GM21360 (cell line): Measurements from ENCODE around the gene FNDC10.
"Not testable (repeated sequence)": the region's sequence is repeated elsewhere in the genome, so short reads cannot be mapped to it uniquely, and the experiment has no call there.

ENCODE experiments used
- ATAC-seq: cut with Tn5 transposase; IDR thresholded peaks from one replicate; pipeline ENCODE4 v1.9.1; 2021; ENCODE audit warnings: mild to moderate bottlenecking, moderate library complexity; ENCODE audit not compliant: unreplicated experiment

Gene FNDC10

DNA sequence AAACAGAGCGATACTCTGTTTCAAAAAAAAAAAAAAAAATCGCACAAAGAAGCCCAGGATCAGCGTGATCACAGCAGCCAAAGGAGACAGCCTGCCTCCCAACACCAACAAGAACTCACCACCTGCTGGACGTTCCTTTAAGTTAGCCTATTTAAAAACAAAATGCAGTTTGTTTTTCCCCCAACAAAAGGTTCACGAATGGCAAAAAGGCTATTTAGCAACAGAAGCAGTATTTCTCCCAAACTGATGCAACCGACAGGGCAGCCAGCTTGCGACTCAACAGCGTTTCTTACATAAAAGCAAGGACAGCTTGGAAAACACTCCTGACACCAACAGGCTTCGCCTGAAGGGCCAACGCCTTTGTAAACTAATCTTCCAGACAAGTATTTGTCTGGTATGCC is 32.0 kb downstream of the FNDC10 start:
- no peak for ATAC-seq

DNA sequence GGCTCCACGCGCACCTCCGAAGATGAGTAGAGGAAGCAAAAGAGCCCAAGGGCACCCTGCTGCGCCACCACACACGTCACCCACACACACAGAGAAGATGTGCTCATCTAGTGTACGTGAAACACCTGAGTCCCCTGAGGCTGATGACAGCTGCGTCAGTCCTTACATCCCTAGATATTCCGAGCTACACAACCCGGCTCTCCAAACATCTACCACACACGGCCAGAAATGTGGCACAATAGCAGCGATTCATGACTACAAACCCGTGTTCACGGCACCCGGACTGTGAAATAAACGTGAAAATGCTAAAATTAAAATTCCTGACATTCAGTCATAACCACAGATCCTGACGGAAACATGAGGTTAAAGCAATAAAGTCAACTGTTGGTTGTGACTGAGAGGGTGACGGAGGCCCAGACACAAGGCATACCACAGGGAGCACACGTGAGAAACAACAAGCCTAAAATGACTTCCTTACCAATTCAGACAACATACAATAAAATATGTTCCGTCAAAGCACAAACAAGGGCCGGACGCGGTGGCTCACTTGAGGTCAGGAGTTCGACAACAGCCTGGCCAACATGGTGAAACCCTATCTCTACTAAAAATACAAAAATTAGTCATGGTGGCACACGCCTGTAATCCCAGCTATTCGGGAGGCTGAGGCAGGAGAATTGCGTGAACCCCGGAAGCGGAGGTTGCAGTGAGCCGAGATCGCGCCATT is 32.6 kb downstream of the FNDC10 start:
- ATAC-seq: no peak

- ATAC-seq: no peak
Observed at GRCh38 chr1:1565340-1565739, 34.6 kb downstream of the FNDC10 start.

- no peak for ATAC-seq
Observed at GRCh38 chr1:1564268-1564667, 35.7 kb downstream of the FNDC10 start.

DNA sequence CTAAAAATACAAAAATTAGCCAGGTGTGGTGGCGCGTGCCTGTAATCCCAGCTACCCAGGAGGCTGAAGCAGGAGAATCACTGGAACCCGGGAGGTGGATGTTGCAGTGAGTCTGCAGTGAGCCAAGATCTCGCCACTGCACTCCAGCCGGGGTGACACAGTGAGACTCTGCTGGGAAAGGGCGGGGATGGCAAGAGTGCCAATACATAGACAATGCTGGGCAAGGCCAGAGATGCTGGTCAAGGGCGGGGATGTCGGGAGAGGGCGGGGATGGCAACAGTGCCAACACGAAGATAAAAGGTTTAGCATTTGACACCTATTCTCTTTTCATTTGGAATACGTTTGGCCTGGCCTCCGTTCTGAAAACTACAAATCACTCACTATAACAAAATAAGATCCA is 36.2 kb downstream of the FNDC10 start:
- no peak for ATAC-seq

- no peak for ATAC-seq
Observed at GRCh38 chr1:1562556-1563195, 37.3 kb downstream of the FNDC10 start.

GRCh38 chr1:1561801-1562470 is 38.0 kb downstream of the FNDC10 start:
- ATAC-seq: no peak

GRCh38 chr1:1560178-1560577 is 39.8 kb downstream of the FNDC10 start:
- ATAC-seq: no peak

DNA sequence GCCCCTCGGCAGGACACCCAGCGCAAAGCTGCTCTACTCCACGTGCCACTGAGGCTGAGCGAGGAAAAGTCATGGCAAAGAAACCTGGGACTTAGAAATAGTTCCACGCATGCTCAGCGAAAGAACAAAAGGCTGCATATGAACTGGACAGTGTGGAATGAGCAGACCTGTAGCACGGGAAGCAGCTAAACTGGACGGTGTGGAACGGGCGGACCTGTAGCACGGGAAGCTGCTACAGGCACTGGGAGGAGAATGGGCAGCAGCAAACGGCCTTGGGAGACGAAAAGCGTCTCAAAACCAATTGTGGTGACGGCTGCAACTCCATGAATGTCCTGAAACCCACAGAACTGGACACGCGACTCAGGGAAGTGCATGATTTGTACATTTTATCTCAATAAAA is 40.9 kb downstream of the FNDC10 start:
- ATAC-seq: no peak

GRCh38 chr1:1558591-1558990 is 41.3 kb downstream of the FNDC10 start:
- ATAC-seq: no peak

DNA sequence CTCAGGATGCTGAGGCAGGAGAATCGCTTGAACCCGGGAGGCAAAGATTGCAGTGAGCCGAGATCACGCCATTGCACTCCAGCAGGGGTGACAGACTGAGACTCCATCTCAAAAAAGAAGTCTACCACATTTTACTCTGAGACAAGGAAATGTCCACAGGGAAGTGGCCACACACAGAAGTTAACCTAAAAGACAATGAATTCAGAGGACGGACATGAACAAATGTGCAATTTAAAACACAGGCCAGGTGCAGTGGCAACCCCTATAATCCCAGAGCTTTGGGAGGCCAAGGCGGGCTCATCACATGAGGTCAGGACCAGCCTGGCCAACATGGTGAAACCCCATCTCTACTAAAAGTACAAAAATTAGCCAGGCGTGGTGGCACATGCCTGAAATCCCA is 42.2 kb downstream of the FNDC10 start:
- not testable (repeated sequence) for ATAC-seq

DNA sequence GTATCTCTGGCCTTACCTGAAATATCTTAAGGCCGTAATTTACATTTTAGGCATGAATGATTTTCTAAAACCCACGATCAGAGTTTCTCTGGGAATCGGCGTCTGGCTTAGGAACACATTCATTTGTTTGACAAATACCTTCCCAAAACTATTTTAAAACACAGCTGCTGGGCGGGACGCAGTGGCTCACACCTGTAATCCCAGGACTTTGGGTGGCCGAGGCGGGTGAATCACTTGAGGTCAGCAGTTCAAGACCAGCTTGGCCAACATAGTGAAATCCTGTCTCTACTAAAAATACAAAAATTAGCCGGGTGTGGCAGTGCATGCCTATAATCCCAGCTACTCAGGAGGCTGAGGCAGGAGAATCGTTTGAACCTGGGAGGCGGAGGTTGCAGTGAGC is 43.0 kb downstream of the FNDC10 start:
- ATAC-seq: not testable (repeated sequence)

- ATAC-seq: no peak
Observed at GRCh38 chr1:1556505-1556904, 43.4 kb downstream of the FNDC10 start.

DNA sequence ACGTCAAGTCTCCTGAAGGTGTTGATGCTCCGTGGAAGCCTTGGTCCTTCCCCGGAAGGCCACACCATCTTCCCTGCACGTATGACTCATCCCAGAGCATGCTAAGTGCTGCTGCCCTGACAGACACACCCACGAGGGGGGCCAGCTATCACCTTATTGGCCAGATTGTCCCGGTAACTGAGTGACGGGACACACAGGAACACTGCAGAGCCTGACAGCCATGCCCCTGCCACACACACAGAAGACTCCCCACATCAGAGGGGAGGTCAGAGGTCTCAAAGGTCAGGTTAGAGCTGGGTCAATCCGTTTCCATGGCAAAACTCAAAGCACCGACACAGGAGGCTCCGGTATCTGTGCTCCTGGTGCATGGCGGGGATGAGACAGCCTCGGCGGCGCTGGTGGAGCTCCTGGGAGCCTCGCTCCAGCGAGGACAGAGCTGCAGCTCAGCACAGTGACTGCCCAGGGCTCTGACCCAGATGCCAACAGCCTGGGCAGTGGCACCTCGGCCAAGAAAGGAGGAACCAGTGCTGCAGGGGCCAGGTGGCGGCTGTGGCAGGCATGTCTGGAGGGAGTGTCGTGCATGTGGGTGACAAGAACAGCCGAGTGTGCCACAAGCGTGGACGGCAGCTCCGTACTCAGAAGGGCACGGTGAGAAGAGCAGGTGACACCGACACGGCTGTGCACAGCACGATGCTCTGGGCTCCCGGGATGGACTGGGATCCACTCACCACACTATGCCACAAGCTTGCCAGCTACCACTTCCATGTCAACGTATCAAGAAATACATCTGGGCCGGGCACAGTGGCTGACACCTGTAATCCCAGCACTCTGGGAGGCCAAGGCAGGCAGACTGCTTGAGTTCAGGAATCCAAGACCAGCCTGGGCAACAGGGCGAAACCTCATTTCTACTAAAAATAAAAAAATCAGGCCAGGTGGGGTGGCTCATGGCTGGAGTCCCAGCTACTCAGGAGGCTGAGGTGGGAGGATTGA is 44.7 kb downstream of the FNDC10 start:
- no peak for ATAC-seq

- ATAC-seq: no peak
Observed at GRCh38 chr1:1554550-1554925, 45.4 kb downstream of the FNDC10 start.

DNA sequence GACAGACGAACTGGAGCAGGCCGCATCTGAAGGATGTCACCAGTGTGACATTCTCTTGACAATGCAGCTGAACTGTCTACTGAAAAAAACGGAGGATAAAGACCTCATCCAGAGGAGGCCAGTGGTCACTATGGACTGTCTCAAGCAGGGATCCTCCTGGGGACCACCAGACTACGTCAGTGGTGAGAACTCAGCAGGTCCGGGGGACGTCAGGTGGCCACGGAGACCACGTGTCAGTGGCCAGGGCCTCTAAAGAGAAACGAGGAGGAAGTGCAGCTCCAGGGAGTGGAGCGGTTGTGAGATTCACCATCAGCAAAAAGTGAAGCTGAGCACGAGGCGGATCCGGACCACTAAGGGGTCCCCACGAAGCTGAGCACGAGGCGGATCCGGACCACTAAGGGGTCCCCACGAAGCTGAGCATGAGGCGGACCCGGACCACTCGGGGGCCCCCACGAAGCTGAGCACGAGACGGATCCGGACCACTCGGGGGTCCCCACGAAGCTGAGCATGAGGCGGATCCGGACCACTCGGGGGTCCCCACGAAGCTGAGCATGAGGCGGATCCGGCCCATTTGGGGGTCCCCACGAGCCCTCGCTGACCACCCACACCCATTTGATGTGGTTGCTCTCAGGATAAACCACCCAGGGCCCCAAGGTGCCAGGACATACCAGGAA is 46.0 kb downstream of the FNDC10 start:
- ATAC-seq: no peak

GRCh38 chr1:1552263-1552639 is 47.7 kb downstream of the FNDC10 start:
- no peak for ATAC-seq

DNA sequence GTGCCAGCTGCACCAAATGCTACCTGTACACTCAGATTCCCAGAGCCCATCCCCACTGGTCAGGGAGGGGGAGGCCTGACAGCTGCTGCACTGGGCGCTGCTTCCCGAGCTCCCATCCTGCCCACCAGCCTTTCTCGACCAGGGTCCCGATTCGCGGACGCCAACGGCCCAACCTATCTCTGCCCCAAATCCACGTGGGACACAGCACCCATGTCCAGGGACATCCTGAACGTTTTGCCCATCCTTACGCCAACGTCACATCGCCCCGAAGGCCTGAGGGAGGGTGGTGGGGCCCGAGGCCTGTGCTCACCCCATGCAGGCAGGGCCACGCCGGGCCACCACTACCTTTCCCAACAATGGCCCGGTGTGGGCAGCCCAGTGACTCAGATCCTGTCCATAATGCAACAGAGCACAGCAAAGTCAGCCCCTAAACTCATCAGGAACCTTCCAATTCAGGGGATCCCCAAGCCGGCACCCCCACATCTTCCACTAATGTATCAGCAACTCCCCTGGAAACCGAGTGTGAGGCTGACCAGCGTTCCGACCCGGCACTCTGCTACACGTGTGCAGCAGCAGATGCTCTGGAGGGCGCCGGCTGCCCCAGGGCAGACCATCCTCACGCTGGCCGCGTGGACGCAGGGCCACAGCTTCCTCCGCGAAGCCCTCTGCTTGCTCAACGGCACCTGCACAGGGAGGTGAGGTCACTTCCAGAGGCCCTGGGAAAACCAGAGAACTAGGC is 48.2 kb downstream of the FNDC10 start:
- ATAC-seq: no peak

- no peak for ATAC-seq
Observed at GRCh38 chr1:1550591-1551432, 49.1 kb downstream of the FNDC10 start.
